Activated CD4-positive, alpha-beta T cell treated with anti-CD3 and anti-CD28 coated beads for 24 hours (primary cell): ENCODE results near the gene SERPING1.

ENCODE experiments used
- DNase-seq, 2 donors: peaks; one replicate each; pipeline ENCODE4 v3.0.0-alpha.2; 2020; ENCODE audit warnings: low read depth in 2 of 2

SERPING1 gene

DNA sequence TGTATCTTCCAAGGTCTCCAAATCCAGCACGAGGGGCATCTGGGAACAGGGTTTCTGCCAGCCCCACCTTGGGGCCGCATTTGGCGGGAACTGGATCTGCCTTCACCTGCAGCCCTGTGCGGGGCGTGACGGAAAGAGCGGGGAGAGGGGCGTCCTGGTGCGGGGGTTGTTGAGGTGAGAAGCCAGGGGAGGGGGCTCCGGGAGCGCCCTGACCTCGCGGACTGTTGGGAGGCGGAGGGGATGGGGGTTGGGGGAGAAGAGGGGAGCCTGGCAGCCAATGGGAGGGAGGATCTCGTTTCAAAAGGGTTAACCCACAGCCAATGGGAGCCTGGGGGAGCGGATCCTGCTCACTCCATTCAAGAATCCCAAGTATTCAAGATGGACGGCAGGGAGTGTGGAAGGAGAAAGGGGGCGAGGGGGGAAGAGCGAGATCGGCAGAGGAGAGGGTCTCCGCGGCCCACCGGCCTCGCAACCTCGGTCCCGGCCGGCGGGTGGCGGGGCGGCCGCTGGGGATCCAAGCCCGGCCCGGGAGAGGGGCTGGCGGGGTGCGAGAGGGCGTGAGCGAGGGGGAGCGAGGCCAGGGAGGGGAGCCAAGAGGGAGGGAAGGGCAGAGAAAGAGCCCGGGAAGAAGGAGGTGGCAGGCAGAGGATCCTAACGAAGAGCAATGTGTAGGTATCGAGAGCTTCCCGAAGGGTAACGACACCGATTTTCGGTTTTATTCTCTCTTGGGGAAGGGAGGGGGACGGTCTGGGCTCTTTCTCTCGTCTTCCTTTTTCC is 40.7 kb downstream of the SERPING1 start:
- no peak for DNase-seq

DNA sequence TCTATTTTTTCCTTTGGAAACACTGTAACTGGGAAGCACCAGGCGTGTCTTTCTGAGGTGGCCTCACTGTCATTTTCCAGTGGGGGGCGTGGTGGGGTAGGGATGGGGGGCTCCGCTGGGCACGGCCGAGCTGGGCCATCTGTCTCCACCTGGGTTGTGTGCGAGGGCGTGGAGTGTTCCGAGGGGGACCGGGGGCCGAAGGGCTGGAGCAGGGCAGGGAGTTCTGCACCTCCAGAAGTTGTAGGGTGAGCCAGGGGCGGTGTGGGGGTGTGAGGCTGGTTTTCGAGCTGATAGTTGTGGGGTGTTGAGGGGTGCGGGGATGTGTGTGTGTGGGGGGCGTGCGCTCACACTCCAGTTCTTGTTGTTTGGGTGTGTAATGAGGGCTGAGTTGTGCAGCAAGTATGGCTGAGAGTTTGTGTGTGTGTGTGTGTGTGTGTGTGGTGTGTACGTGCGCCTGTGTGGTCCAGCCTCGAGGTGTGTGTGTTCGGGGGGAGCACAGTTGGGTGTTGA is 41.4 kb downstream of the SERPING1 start:
- no peak for DNase-seq

DNA sequence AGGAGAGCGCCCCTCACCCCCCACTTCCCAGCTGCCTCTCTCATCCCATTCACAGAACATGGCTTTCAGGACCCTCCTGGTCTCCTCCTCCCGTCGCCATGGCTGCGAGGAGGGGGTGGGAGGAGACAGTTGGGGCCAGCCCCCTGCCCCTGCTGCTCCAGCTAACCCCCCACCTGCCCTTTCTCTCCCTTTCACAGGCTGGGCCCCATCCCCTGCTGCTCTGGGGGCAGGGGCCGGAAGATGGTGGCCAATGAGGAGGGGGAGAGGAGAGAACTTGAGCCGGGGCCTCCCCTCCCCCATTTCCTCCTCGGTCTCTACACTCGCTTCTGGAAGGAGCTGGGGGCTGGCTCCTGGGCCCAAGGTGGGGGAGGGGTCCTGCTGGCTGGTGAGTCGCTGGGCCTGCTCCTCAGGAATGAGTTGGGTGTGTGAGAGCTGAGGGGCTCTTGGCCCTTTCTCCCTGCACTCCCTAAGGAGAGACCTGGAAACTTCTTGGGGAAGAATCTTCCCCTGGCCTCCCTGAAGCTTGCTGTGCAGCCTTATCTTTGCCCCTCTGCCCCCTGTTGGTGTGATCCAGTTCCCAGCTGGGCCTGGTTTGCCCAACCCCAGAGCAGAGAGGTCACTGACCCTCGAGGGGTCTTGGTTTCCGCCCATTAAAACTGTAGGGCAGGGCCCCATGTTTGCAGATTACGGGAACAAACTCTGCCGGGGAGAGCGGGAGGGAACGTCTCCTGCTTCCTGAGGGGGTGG is 42.0 kb downstream of the SERPING1 start:
- no peak for DNase-seq

GRCh38 chr11:57640068-57640800 is 42.7 kb downstream of the SERPING1 start:
- DNase-seq = no peak

GRCh38 chr11:57641011-57641807 is 43.7 kb downstream of the SERPING1 start:
- no peak for DNase-seq

DNA sequence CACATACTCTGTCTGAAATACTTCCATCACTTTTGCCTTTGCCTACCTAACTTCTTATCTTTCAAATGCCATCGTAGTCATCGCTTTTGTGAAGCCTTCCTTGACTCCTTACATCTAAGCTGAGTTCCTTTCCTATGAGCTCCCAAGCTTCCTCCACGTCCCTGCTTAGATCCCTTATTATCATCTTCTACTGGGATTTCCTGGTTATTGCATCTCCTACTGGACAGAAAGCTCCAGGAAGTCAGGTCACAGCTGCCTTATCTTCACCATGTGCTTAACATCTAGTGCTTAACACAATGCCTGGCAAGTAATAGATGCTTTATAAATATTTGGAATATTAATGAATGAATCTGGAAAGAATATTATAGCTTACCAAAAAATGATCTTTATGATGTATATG is 46.3 kb downstream of the SERPING1 start:
- no peak for DNase-seq

DNA sequence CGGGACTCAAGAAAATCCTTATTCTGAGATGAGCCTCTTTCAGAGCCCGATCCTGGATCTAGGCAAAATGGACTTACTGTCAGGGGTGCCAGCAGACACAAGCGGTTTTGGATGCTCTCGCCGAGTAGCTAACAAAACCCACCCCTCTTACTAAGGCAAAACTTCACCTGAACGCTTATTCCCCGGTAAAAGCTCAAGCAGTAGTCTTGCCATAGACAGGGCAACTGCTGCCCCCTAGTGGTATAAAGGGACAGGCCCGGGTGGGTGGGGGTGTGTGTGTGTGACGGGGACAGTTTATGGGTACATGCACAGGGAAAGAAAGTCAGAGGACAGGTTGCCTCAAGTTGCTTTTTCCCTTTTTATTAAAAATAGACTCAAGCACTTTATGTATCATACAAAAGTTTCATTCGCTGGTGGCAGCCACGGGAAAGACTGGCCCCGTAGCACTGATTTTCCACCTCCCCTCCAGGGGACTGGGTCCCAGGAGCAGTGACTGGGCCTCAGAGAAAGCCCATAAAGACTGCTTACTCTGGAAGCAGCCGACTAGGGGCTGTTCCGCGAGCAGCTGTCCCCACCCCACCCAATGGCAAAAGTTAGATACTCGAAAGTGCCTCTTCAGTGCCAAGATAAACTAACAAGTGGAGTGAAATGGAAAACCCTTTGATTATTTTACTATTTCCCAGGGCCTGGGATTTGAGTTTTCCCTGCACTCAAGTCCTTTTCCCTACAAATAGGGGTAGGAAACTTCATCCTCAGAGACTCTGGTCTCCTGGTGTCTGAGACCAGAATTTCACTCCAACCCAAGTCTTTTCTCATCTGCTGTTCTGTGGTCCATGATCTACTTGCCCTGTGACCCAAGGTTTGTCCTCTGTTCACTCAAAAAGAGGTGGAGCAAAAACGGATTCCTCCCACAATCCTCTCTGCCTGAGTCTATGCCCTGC is 47.5 kb downstream of the SERPING1 start:
- DNase-seq = peak; percentile 80 to 84

DNA sequence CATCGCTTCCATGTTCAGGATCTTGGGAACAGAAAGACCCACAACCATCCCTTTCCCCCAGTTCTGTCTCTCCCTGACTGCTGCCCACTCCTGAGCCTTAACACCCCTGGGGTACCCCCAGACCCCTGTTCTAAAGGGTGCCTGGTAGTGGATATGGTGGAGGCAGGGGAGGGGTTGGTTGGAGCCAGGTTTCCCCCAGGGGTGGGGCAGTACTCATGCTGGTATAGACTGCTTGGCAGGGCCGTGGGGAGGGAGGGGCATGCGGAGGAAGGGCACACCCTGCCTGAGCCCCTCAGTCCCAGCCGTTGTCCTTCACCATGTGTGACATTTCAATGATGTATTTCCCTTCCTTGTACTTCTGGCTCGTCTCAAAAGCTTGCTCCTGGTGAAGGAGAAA is 48.2 kb downstream of the SERPING1 start:
- DNase-seq = no peak

- no peak for DNase-seq
Observed at GRCh38 chr11:57646194-57646798, 48.8 kb downstream of the SERPING1 start.

GRCh38 chr11:57646799-57647303 is 49.4 kb downstream of the SERPING1 start:
- no peak for DNase-seq

- no peak for DNase-seq
Observed at GRCh38 chr11:57647372-57647771, 49.9 kb downstream of the SERPING1 start.

GRCh38 chr11:57647960-57648800 is 50.7 kb downstream of the SERPING1 start:
- DNase-seq = no peak

GRCh38 chr11:57648801-57649735 is 51.6 kb downstream of the SERPING1 start:
- DNase-seq = no peak

DNA sequence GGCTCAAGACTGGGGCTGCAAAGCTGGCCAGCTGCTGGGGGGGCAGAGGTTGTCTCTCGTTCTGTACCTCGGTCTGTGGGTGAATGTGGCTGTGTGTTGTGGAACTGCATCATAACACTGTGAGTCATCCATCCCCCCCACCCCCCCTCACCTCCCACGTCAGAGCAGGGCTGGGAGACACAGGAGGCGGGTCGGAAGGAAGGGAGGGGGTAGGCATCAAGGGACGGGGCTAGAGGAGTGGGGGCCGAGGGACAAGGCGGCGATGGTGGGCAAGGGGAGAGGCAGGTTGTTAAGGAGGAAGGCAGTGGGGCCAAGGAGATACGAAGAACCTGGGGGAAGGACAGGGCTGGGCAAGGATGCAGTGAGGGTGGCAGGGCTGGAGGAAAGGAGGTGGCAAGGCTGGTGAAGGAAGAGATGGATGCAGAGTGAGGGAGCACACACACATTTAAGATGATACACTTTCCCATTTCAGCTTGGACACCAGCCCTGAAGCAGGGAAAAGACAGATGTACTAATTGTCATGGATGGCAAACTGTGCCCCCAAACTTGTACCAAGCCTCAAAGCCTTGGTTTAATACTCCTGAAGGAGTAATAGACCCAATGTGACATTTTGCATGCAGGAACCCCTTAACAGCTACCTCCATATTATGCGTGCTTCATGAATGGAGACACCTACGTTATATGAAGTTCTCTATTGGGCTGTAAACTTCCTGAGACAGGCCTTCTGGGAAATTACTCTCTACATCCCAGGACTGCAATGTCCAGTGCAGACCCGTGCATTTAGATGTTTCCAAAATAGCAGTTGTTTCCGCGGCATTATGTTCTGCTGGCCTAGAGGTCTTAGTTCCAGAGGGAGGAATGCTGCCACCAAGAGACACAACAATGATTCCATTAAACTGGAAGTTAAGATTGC is 52.6 kb downstream of the SERPING1 start, which contains the start of gene YPEL4:
Gene YPEL4 (minus strand): TSS at position 87 of the 913 bp plus-strand sequence. CDS start 2,805 bp downstream, outside the sequence.
- DNase-seq = peak; percentile 40 to 41

DNA sequence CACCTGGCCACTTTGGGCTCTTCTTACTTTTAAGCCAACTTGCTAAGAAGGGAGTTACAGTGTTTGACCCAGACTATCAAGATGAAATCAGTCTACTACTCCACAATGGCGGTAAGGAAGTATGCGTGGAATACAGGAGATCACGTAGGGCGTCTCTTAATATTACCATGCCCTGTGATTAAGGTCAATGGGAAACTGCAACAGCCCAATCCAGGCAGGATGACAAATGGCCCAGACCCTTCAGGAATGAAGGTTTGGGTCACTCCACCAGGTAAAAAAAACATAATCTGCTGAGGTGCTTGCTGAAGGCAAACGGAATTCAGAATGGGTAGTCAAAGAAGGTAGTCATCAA is 53.2 kb downstream of the SERPING1 start:
- no peak for DNase-seq

DNA sequence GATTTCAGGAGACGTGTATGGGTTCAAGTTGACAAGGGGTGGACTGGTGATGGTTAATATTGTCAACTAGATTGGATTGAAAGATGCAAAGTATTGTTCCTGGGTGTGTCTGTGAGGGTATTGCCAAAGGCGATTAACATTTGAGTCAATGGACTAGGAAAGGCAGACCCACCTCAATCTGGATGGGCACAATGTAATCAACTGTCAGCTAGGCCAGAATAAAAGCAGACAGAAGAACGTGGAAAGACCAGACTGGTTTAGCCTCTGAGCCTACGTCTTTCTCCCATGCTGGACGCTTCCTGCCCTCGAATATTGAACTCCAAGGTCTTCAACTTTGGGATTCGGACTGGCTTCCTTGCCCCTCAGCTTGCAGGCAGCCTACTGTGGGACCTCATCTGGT is 53.9 kb downstream of the SERPING1 start:
- no peak for DNase-seq
